IMR-90 (cell line): ENCODE results near the gene RYK. TPM values are rescaled to one million over a fixed set of nuclear protein-coding genes. Genes with fewer than 3 reads are reported as not detected.

ENCODE experiments used
- ATAC-seq: fragments of 200-7000 bp; cut with Tn5 transposase; 2 replicates; pipeline ENCODE4 v1.9.1; 2020; ENCODE audit warnings: low read depth, mild to moderate bottlenecking, moderate library complexity
- BruUV-seq: library from RNA; stranded (reverse); fragments of 400-500 nt; replicated peaks from 2 replicates; lab custom pipeline; 2021; lab: Mats Ljungman, UMichigan
- CTCF ChIA-PET: fragments of 300-600 bp; formaldehyde crosslinking; extraction: SDS; loops from one replicate; lab custom pipeline; 2021; ENCODE audit warnings: antibody characterized with exemption; lab: Yijun Ruan, JAX
- POLR2A ChIA-PET: fragments of 300-600 bp; sonication (Branson Sonifier 250); formaldehyde crosslinking; loops from one replicate; lab custom pipeline; 2022; ENCODE audit warnings: antibody characterized with exemption; ENCODE audit not compliant: unreplicated experiment; lab: Charles Lee
- DNase-seq: peaks from one replicate; pipeline ENCODE4 v3.0.0; 2013
- H2AFZ ChIP-seq: replicated peaks from 2 replicates; pipeline ENCODE3; 2013; ENCODE audit warnings: low read length, mild to moderate bottlenecking; ENCODE audit not compliant: poor library complexity
- H2AK5ac ChIP-seq: 2 replicates; pipeline ENCODE4 v1.6.1; 2013; ENCODE audit warnings: low read depth, low read length, inconsistent platforms
- H2AK9ac ChIP-seq: replicated peaks from 2 replicates; pipeline ENCODE3; 2013; ENCODE audit warnings: mild to moderate bottlenecking, low read depth, low read length, moderate library complexity; ENCODE audit not compliant: poor library complexity
- H2BK120ac ChIP-seq: 2 replicates; pipeline ENCODE4 v1.6.1; 2013; ENCODE audit warnings: low read depth, low read length, inconsistent platforms
- H2BK15ac ChIP-seq: 3 replicates; pipeline ENCODE4 v1.6.1; 2013; ENCODE audit warnings: low read depth, low read length, inconsistent platforms
- H2BK20ac ChIP-seq: 2 replicates; pipeline ENCODE4 v1.6.1; 2013; ENCODE audit warnings: low read depth, mild to moderate bottlenecking, inconsistent platforms, low read length, moderate library complexity
- H2BK5ac ChIP-seq: 2 replicates; pipeline ENCODE4 v1.6.1; 2013; ENCODE audit warnings: mild to moderate bottlenecking, low read depth, low read length, inconsistent platforms; ENCODE audit not compliant: poor library complexity, severe bottlenecking
- H3K14ac ChIP-seq: replicated peaks from 2 replicates; pipeline ENCODE4 v1.6.1; 2013; ENCODE audit warnings: low read depth, low read length, inconsistent platforms
- H3K18ac ChIP-seq: 2 replicates; pipeline ENCODE4 v1.6.1; 2013; ENCODE audit warnings: low read depth, low read length, control low read depth
- H3K23ac ChIP-seq: 2 replicates; pipeline ENCODE4 v1.6.1; 2013; ENCODE audit warnings: low read depth, low read length, inconsistent platforms
- H3K27ac ChIP-seq: 2 replicates; pipeline ENCODE4 v1.5.1; 2013; ENCODE audit warnings: mild to moderate bottlenecking, control low read depth, low read length; ENCODE audit not compliant: insufficient read depth
- H3K27me3 ChIP-seq: 2 replicates; pipeline ENCODE4 v1.6.1; 2013; ENCODE audit warnings: low read length; ENCODE audit not compliant: control insufficient read depth, insufficient read depth
- H3K36me3 ChIP-seq: 2 replicates; pipeline ENCODE4 v1.6.1; 2013; ENCODE audit warnings: low read length, mixed read lengths; ENCODE audit not compliant: control insufficient read depth, insufficient read depth
- H3K4ac ChIP-seq: 2 replicates; pipeline ENCODE4 v1.6.1; 2013; ENCODE audit warnings: low read depth, low read length, inconsistent platforms
- H3K4me1 ChIP-seq: 2 replicates; pipeline ENCODE4 v1.6.1; 2013; ENCODE audit warnings: low read length, mixed read lengths; ENCODE audit not compliant: control insufficient read depth, insufficient read depth
- H3K4me2 ChIP-seq: 2 replicates; pipeline ENCODE4 v1.6.1; 2013; ENCODE audit warnings: low read depth, mild to moderate bottlenecking, control low read depth, low read length, moderate library complexity
- H3K4me3 ChIP-seq: 2 replicates; pipeline ENCODE4 v1.5.1; 2013; ENCODE audit warnings: low read depth, mild to moderate bottlenecking, control low read depth, low read length, moderate library complexity; ENCODE audit not compliant: insufficient read depth
- H3K56ac ChIP-seq: 2 replicates; pipeline ENCODE4 v1.6.1; 2013; ENCODE audit warnings: low read length, inconsistent platforms; ENCODE audit not compliant: insufficient read depth; ENCODE audit errors: extremely low read depth
- H3K79me1 ChIP-seq, 2 experiments: 2 replicates each; pipeline ENCODE4 v1.6.1; 2013; ENCODE audit warnings: low read length in 2 of 2, inconsistent platforms in 1 of 2, low read depth in 1 of 2
- H3K9ac ChIP-seq: 2 replicates; pipeline ENCODE4 v1.6.1; 2013; ENCODE audit warnings: low read depth, low read length, control low read depth
- H3K9me1 ChIP-seq: 2 replicates; pipeline ENCODE4 v1.6.1; 2013; ENCODE audit warnings: low read length, inconsistent platforms; ENCODE audit not compliant: insufficient read depth
- H3K9me3 ChIP-seq: 2 replicates; pipeline ENCODE4 v1.6.1; 2013; ENCODE audit warnings: low read length; ENCODE audit not compliant: control insufficient read depth, insufficient read depth
- H4K20me1 ChIP-seq: 2 replicates; pipeline ENCODE4 v1.6.1; 2013; ENCODE audit warnings: low read length, inconsistent platforms; ENCODE audit not compliant: insufficient read depth
- H4K5ac ChIP-seq: 2 replicates; pipeline ENCODE4 v1.6.1; 2013; ENCODE audit warnings: mild to moderate bottlenecking, low read depth, low read length, control low read depth
- H4K8ac ChIP-seq, 2 experiments: 2 replicates each; pipeline ENCODE4 v1.6.1; 2013; ENCODE audit warnings: low read depth in 2 of 2, low read length in 2 of 2, control low read depth in 1 of 2, inconsistent platforms in 1 of 2
- H4K91ac ChIP-seq: 2 replicates; pipeline ENCODE4 v1.6.1; 2013; ENCODE audit warnings: low read depth, low read length, inconsistent platforms; ENCODE audit not compliant: insufficient read depth
- BHLHE40 ChIP-seq: fragments of 150-350 bp; IDR thresholded peaks from 2 replicates; pipeline ENCODE4 v1.6.1; 2016; ENCODE audit warnings: mild to moderate bottlenecking, low read depth, low read length
- CEBPB ChIP-seq: IDR thresholded peaks from 2 replicates; pipeline ENCODE4 v1.6.1; 2012; ENCODE audit warnings: low read depth, low read length, improper control_type of control experiment
- CHD1 ChIP-seq: IDR thresholded peaks from 2 replicates; pipeline ENCODE4 v1.6.1; 2012; ENCODE audit warnings: low read depth, low read length, improper control_type of control experiment
- FOS ChIP-seq: fragments of 150-350 bp; IDR thresholded peaks from 2 replicates; pipeline ENCODE4 v1.6.1; 2016; ENCODE audit warnings: low read depth, low read length
- MAFK ChIP-seq: IDR thresholded peaks from 2 replicates; pipeline ENCODE4 v1.6.1; 2012; ENCODE audit warnings: low read depth, low read length, improper control_type of control experiment
- MAZ ChIP-seq: IDR thresholded peaks from 2 replicates; pipeline ENCODE4 v1.6.1; 2012; ENCODE audit warnings: low read depth, mild to moderate bottlenecking, low read length, improper control_type of control experiment, moderate library complexity, borderline replicate concordance
- MXI1 ChIP-seq: IDR thresholded peaks from 2 replicates; pipeline ENCODE4 v1.6.1; 2012; ENCODE audit warnings: low read depth, mild to moderate bottlenecking, low read length, moderate library complexity, borderline replicate concordance
- NFE2L2 ChIP-seq: fragments of 150-350 bp; IDR thresholded peaks from 2 replicates; pipeline ENCODE4 v1.6.1; 2016; ENCODE audit warnings: low read depth, mild to moderate bottlenecking, low read length
- POLR2A ChIP-seq: IDR thresholded peaks from 2 replicates; pipeline ENCODE4 v1.6.1; 2012; ENCODE audit warnings: mild to moderate bottlenecking, low read depth, low read length
- RAD21 ChIP-seq: IDR thresholded peaks from 2 replicates; pipeline ENCODE4 v1.6.1; 2012; ENCODE audit warnings: low read length, improper control_type of control experiment
- RCOR1 ChIP-seq: IDR thresholded peaks from 2 replicates; pipeline ENCODE4 v1.6.1; 2012; ENCODE audit warnings: mild to moderate bottlenecking, low read length, improper control_type of control experiment; ENCODE audit not compliant: insufficient replicate concordance
- RFX5 ChIP-seq: IDR thresholded peaks from 2 replicates; pipeline ENCODE4 v1.8.0; 2012; ENCODE audit warnings: low read depth, mild to moderate bottlenecking, low read length, moderate library complexity
- SMC3 ChIP-seq: fragments of 150-350 bp; IDR thresholded peaks from 2 replicates; pipeline ENCODE4 v1.6.1; 2016; ENCODE audit warnings: low read depth, mild to moderate bottlenecking, antibody characterized with exemption, low read length, moderate library complexity
- WGBS, 2 experiments: methylation state at CpG; one replicate each; pipeline versions ENCODE4 v1.1.5 to v1.1.7; 2013; ENCODE audit warnings: missing lambda C conversion rate in 2 of 2; ENCODE audit not compliant: insufficient read length in 1 of 2; ENCODE audit errors: extremely low coverage in 2 of 2; 5-methylcytosine and 5-hydroxymethylcytosine counted together
- dilution Hi-C: fragments of 300-500 bp; cut with HindIII; formaldehyde crosslinking; loops from one replicate; pipeline ENCODE4 v1.14.3; 2018; ENCODE audit warnings: low sequenced_read_pairs; ENCODE audit not compliant: unreplicated experiment
- in situ Hi-C: fragments of 300-500 bp; cut with MboI; formaldehyde crosslinking; loops from 3 replicates; pipeline ENCODE4 v1.14.3; 2019; ENCODE audit warnings: low sequenced_read_pairs, inconsistent platforms, mixed read lengths
- intact Hi-C: fragments of 100-400 bp; cut with micrococcal nuclease; formaldehyde crosslinking; loops from 2 replicates; pipeline ENCODE4 v1.10.0; 2022
- polyA plus RNA-seq, 3 experiments: library from polyadenylated mRNA; depleted of rRNA; stranded (reverse); fragments of >200 nt; gene quantifications; 2 replicates each; pipeline ENCODE4 v1.2.3, GENCODE V29; 2012; ENCODE audit warnings: low replicate concordance in 1 of 3
- total RNA-seq: library from RNA; depleted of rRNA; stranded (reverse); fragments of >200 nt; gene quantifications from 2 replicates; pipeline ENCODE4 v1.2.3, GENCODE V29; 2012
- TF ChIP-seq, protein P1 (sequence below): conservative IDR thresholded peaks from 2 replicates; pipeline ENCODE4 v1.5.1; 2012; ENCODE audit warnings: mild to moderate bottlenecking, low read depth, low read length, improper control_type of control experiment
- TF ChIP-seq, protein P2 (sequence below): fragments of 150-350 bp; IDR thresholded peaks from 2 replicates; pipeline ENCODE4 v1.6.1; 2016; ENCODE audit warnings: low read depth, mild to moderate bottlenecking, low read length, moderate library complexity, borderline replicate concordance
- TF ChIP-seq, protein P3 (sequence below): fragments of 150-350 bp; IDR thresholded peaks from 2 replicates; pipeline ENCODE4 v1.6.1; 2017; ENCODE audit warnings: mild to moderate bottlenecking, antibody characterized with exemption, low read length, low read depth

RYK gene
- total and polyA plus RNA-seq, 2 of the 4 experiments (the other 2 are of a cell fraction): 42.4 to 106 TPM

DNA sequence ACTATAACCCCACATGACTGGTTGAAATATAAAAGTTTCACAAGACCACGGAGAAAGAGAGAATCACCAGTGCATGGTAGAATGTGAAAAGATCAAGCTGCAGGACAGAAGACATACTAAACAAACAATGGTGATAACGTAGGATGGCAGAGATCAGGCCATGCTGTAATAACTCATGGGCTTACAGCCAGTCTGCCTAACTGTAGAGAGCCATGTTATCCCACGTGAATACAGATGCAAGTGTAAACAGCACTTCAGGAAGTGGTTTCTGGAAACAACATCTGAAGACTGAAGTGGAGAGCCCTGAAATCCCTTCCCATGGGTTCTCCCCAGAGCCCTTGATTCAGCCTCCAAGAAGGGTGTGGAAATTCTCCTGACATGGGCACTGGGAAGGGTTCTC, 117.7 kb downstream of the RYK start:
- Histone ChIP-seq H3K9me1 (0 out of 2 replicates have a peak, but pooled peaks cover 5% of the 10 kb centered on the region), H2BK5ac (no peak overlapping the region), H4K8ac (no peak overlapping the region), H2AFZ (no peak overlapping the region), H4K91ac (no peak overlapping the region), H2BK20ac (no peak overlapping the region), H3K9me3 (no peaks in the 10 kb centered on the region), H3K4ac (no peak overlapping the region), H3K4me1 (no peaks in the 10 kb centered on the region; the same call in 1 of the 2 replicates), H2AK5ac (no peak overlapping the region), H3K14ac (no peak overlapping the region), H3K27me3 (no peaks in the 10 kb centered on the region), H4K5ac (no peak overlapping the region), H3K23ac (no peak overlapping the region), H2BK120ac (no peak overlapping the region), H3K18ac (no peak overlapping the region), H3K4me3 (no peak overlapping the region), H3K56ac (no peak overlapping the region), H3K4me2 (no peak overlapping the region), H3K27ac (no peak overlapping the region), H3K79me1 (no peaks in the 10 kb centered on the region), H4K20me1 (no peaks in the 10 kb centered on the region), H2BK15ac (no peak overlapping the region), H2AK9ac (no peak overlapping the region), H3K36me3 (peaks cover 2% of the 10 kb centered on the region; the same call in 1 of the 2 replicates), H3K9ac (no peak overlapping the region)
- intact Hi-C loops (no loop called here), dilution Hi-C loops (no loop called here), in situ Hi-C loops (no loop called here)
- no TSS peak for BruUV-seq
- ChIA-PET CTCF (no interaction called here), POLR2A (no interaction called here)
- no peak for ATAC-seq
- TF ChIP-seq BHLHE40: no peak
- TF ChIP-seq MAZ: no peak
- TF ChIP-seq MXI1: no peak
- no peak for TF ChIP-seq SMC3
- TF ChIP-seq RCOR1: no peak
- no peak for TF ChIP-seq POLR2A
- TF ChIP-seq MAFK: no peak
- TF ChIP-seq CEBPB: no peak
- TF ChIP-seq, protein P1, sequence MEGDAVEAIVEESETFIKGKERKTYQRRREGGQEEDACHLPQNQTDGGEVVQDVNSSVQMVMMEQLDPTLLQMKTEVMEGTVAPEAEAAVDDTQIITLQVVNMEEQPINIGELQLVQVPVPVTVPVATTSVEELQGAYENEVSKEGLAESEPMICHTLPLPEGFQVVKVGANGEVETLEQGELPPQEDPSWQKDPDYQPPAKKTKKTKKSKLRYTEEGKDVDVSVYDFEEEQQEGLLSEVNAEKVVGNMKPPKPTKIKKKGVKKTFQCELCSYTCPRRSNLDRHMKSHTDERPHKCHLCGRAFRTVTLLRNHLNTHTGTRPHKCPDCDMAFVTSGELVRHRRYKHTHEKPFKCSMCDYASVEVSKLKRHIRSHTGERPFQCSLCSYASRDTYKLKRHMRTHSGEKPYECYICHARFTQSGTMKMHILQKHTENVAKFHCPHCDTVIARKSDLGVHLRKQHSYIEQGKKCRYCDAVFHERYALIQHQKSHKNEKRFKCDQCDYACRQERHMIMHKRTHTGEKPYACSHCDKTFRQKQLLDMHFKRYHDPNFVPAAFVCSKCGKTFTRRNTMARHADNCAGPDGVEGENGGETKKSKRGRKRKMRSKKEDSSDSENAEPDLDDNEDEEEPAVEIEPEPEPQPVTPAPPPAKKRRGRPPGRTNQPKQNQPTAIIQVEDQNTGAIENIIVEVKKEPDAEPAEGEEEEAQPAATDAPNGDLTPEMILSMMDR: no peak
- no peak for TF ChIP-seq FOS
- TF ChIP-seq, protein P2, sequence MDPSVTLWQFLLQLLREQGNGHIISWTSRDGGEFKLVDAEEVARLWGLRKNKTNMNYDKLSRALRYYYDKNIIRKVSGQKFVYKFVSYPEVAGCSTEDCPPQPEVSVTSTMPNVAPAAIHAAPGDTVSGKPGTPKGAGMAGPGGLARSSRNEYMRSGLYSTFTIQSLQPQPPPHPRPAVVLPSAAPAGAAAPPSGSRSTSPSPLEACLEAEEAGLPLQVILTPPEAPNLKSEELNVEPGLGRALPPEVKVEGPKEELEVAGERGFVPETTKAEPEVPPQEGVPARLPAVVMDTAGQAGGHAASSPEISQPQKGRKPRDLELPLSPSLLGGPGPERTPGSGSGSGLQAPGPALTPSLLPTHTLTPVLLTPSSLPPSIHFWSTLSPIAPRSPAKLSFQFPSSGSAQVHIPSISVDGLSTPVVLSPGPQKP: no peak
- no peak for TF ChIP-seq NFE2L2
- TF ChIP-seq, protein P3, sequence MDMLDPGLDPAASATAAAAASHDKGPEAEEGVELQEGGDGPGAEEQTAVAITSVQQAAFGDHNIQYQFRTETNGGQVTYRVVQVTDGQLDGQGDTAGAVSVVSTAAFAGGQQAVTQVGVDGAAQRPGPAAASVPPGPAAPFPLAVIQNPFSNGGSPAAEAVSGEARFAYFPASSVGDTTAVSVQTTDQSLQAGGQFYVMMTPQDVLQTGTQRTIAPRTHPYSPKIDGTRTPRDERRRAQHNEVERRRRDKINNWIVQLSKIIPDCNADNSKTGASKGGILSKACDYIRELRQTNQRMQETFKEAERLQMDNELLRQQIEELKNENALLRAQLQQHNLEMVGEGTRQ: no peak
- TF ChIP-seq CHD1: no peak
- TF ChIP-seq RFX5: no peak
- no peak for TF ChIP-seq RAD21
- WGBS, 2 experiments: 0% methylated on average over 1 of the region's 3 CpGs; no CpG with 5 or more reads in 1 of the 2 experiments
- DNase-seq: peak; percentile 35
